ENCODE results near the gene APOE.
"Not testable (repeated sequence)": the region's sequence is repeated elsewhere in the genome, so short reads cannot be mapped to it uniquely, and the experiment has no call there.

Gene APOE

GRCh38 chr19:44905437-44906160, at the start of gene APOE:
TSS of gene APOE (plus strand) at chr19:44905796. CDS start at chr19:44906625, 829 bp downstream.
- no peak for DNase-seq

GRCh38 chr19:44856421-44857083, 49.0 kb upstream of the APOE start:
- no peak for DNase-seq

GRCh38 chr19:44857837-44858236, 47.8 kb upstream of the APOE start:
- DNase-seq, result no peak

- DNase-seq, result not testable (repeated sequence)
Measured at GRCh38 chr19:44861576-44861975, 44.0 kb upstream of the APOE start.

- DNase-seq, result no peak
Measured at GRCh38 chr19:44863990-44864389, 41.6 kb upstream of the APOE start.

GRCh38 chr19:44865196-44865767, 40.3 kb upstream of the APOE start:
- no peak for DNase-seq

GRCh38 chr19:44866664-44867063, 38.9 kb upstream of the APOE start:
- no peak for DNase-seq

- DNase-seq, result no peak
Measured at GRCh38 chr19:44867578-44867977, 38.0 kb upstream of the APOE start.

- DNase-seq, result no peak
Measured at GRCh38 chr19:44869733-44870470, 35.7 kb upstream of the APOE start.

GRCh38 chr19:44871809-44872208, 33.8 kb upstream of the APOE start:
- no peak for DNase-seq

- no peak for DNase-seq
Measured at GRCh38 chr19:44872661-44873060, 32.9 kb upstream of the APOE start.

GRCh38 chr19:44874317-44874716, 31.3 kb upstream of the APOE start:
- DNase-seq, result no peak

GRCh38 chr19:44875666-44876451, 29.7 kb upstream of the APOE start:
- DNase-seq, result no peak

- no peak for DNase-seq
Measured at GRCh38 chr19:44876930-44877535, 28.6 kb upstream of the APOE start.

- DNase-seq, result no peak
Measured at GRCh38 chr19:44878120-44878865, 27.3 kb upstream of the APOE start.

GRCh38 chr19:44879309-44880065, 26.1 kb upstream of the APOE start:
- no peak for DNase-seq

GRCh38 chr19:44882063-44882462, 23.5 kb upstream of the APOE start:
- DNase-seq, result no peak

GRCh38 chr19:44882619-44883397, 22.8 kb upstream of the APOE start:
- not testable (repeated sequence) for DNase-seq

- no peak for DNase-seq
Measured at GRCh38 chr19:44883922-44884321, 21.7 kb upstream of the APOE start.

GRCh38 chr19:44884566-44884965, 21.0 kb upstream of the APOE start:
- no peak for DNase-seq

All from NCI-H446 treated with DMSO at 0.1 percent for 48 hours (cell line).